Endodermal cell (in vitro differentiated cells): Measurements from ENCODE around the gene B4GALNT1. TPM values are rescaled to one million over a fixed set of nuclear protein-coding genes. Genes with fewer than 3 reads are reported as not detected.
"Not testable (repeated sequence)": the region's sequence is repeated elsewhere in the genome, so short reads cannot be mapped to it uniquely, and the experiment has no call there.

Source experiments
- DNase-seq: peaks from one replicate; pipeline ENCODE4 v3.0.0-alpha.2; 2017
- H3K27ac ChIP-seq: 2 replicates; pipeline ENCODE4 v1.5.1; 2013; ENCODE audit warnings: mild to moderate bottlenecking, low read depth, low read length, moderate library complexity
- H3K27me3 ChIP-seq: 2 replicates; pipeline ENCODE4 v1.6.1; 2013; ENCODE audit warnings: mild to moderate bottlenecking, low read length, moderate library complexity; ENCODE audit not compliant: insufficient read depth, control insufficient read depth, poor library complexity, severe bottlenecking
- H3K36me3 ChIP-seq: 2 replicates; pipeline ENCODE4 v1.7.0; 2013; ENCODE audit warnings: mild to moderate bottlenecking, low read length, moderate library complexity; ENCODE audit not compliant: control insufficient read depth, insufficient read depth
- H3K4me1 ChIP-seq: one replicate; pipeline ENCODE4 v1.7.0; 2013; ENCODE audit warnings: low read length; ENCODE audit not compliant: control insufficient read depth, insufficient read depth
- H3K4me3 ChIP-seq: 2 replicates; pipeline ENCODE4 v1.5.1; 2013; ENCODE audit warnings: mild to moderate bottlenecking, low read length, moderate library complexity
- H3K9ac ChIP-seq: 2 replicates; pipeline ENCODE4 v1.6.1; 2013; ENCODE audit warnings: mild to moderate bottlenecking, low read length, moderate library complexity; ENCODE audit not compliant: poor library complexity, severe bottlenecking; ENCODE audit errors: extremely low read depth
- H3K9me3 ChIP-seq: 2 replicates; pipeline ENCODE4 v1.6.1; 2013; ENCODE audit warnings: mild to moderate bottlenecking, low read length, moderate library complexity; ENCODE audit not compliant: control insufficient read depth
- H3K27ac Mint-ChIP-seq: 2 replicates; pipeline ENCODE4 v1.8.0; 2020; ENCODE audit warnings: mixed read lengths
- H3K27me3 Mint-ChIP-seq: 2 replicates; pipeline ENCODE4 v1.8.0; 2021; ENCODE audit warnings: mild to moderate bottlenecking, mixed read lengths; ENCODE audit not compliant: insufficient read depth
- H3K36me3 Mint-ChIP-seq: 2 replicates; pipeline ENCODE4 v1.8.0; 2020; ENCODE audit warnings: low read depth, mixed read lengths
- H3K4me1 Mint-ChIP-seq: 2 replicates; pipeline ENCODE4 v1.8.0; 2020; ENCODE audit warnings: mixed read lengths
- H3K4me3 Mint-ChIP-seq: 2 replicates; pipeline ENCODE4 v1.8.0; 2020; ENCODE audit warnings: mild to moderate bottlenecking, moderate library complexity, mixed read lengths
- H3K9me3 Mint-ChIP-seq: 2 replicates; pipeline ENCODE4 v1.8.0; 2020; ENCODE audit warnings: mild to moderate bottlenecking, mixed read lengths
- CTCF ChIP-seq: fragments of 200-600 bp; sonication (generic); conservative IDR thresholded peaks from 2 replicates; pipeline ENCODE4 v1.5.0; 2021; ENCODE audit warnings: antibody characterized with exemption, mild to moderate bottlenecking
- WGBS, 2 experiments: methylation state at CpG; one replicate each; pipeline versions ENCODE4 v1.1.5 to v1.1.7; 2013; ENCODE audit warnings: missing lambda C conversion rate in 2 of 2, mixed read lengths in 1 of 2; ENCODE audit not compliant: insufficient coverage in 1 of 2, insufficient read length in 1 of 2; 5-methylcytosine and 5-hydroxymethylcytosine counted together
- total RNA-seq, 2 donors: library from RNA; stranded (reverse); fragmentation: NEBNext Ultra II Directional in 1 of 2; extraction: Animal tissue kit (Norgen Biotek cat#: 25700) in 1 of 2; gene quantifications; 2 replicates in 1 of 2; 3 replicates in 1 of 2; pipeline ENCODE4 v1.2.1, GENCODE V29; 2021

Gene B4GALNT1
- total RNA-seq, 2 donors from 2014 or later, result 0.49 to 0.66 TPM

DNA sequence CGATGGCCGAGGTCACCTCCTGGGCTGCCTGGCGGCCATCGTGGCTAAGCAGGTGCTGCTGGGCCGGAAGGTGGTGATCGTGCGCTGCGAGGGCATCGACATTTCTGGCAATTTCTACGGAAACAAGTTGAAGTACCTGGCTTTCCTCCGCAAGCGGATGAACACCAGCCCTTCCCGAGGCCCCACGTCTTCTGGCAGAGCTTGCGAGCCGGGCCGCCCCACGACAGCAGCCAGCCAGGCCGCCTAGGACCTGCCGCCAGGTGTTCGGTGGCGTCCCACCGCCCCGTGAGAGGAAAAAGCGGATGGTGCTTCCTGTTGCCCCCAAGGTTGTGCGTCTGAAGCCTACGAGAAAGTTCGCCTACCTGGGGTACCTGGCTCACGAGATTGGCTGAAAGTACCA lies 41.7 kb upstream of the B4GALNT1 start:
- Histone ChIP-seq H3K27ac (no peak overlapping the region), H3K9me3 (no peaks in the 10 kb centered on the region), H3K36me3 (no peaks in the 10 kb centered on the region), H3K27me3 (peaks cover 12% of the 10 kb centered on the region), H3K4me1 (no peaks in the 10 kb centered on the region), H3K9ac (no peak overlapping the region), H3K4me3 (no peak overlapping the region)
- no peaks in the 10 kb centered on the region for H3K36me3 Mint-ChIP-seq
- H3K4me3 Mint-ChIP-seq, result no peak overlapping the region
- no peak for DNase-seq
- TF ChIP-seq CTCF, result no peak
- peaks cover 23% of the 10 kb centered on the region for H3K27me3 Mint-ChIP-seq
- WGBS, 2 experiments, result 93 to 95% methylated on average over 24 to 29 of the region's 29 CpGs
- H3K27ac Mint-ChIP-seq, result no peak overlapping the region
- H3K4me1 Mint-ChIP-seq, result no peaks in the 10 kb centered on the region
- peaks cover 22% of the 10 kb centered on the region for H3K9me3 Mint-ChIP-seq

- Mint-ChIP-seq H3K27ac (no peak overlapping the region), H3K9me3 (peaks cover 27% of the 10 kb centered on the region), H3K36me3 (no peaks in the 10 kb centered on the region), H3K27me3 (peaks cover 19% of the 10 kb centered on the region), H3K4me3 (no peak overlapping the region), H3K4me1 (no peaks in the 10 kb centered on the region)
- Histone ChIP-seq H3K9me3 (no peaks in the 10 kb centered on the region), H3K27me3 (no peaks in the 10 kb centered on the region), H3K4me1 (no peaks in the 10 kb centered on the region), H3K4me3 (no peak overlapping the region), H3K27ac (no peak overlapping the region), H3K9ac (no peak overlapping the region), H3K36me3 (no peaks in the 10 kb centered on the region)
- TF ChIP-seq CTCF, result no peak
- no peak for DNase-seq
- 69 to 84% methylated on average over 2 to 6 of the region's 6 CpGs for WGBS, 2 experiments
These were observed 39.8 kb upstream of the B4GALNT1 start for GRCh38 chr12:57672801-57673200.

DNA sequence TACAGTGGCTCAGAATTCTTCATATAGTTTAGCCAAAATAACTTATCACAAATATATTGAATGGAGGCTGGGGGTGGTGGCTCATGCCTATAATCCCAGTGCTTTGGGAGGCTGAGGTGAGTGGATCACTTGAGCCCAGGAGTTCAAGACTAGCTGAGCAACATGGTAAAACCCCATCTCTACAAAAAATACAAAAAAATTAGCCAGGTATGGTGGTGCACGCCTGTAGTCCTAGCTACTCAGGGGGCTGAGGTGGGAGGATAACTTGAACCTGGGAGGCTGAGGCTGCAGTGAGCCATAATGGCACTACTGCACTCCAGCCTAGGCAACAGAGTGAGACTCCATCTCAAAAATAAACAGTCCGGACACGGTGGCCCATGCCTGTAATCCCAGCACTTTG lies 38.8 kb upstream of the B4GALNT1 start:
- 92% methylated on average over 3 of the region's 3 CpGs for WGBS, 2 experiments
- not testable (repeated sequence) for H3K4me3 ChIP-seq, H3K4me1 Mint-ChIP-seq, H3K36me3 ChIP-seq, H3K36me3 Mint-ChIP-seq, H3K4me3 Mint-ChIP-seq, DNase-seq, H3K4me1 ChIP-seq, H3K9ac ChIP-seq, H3K27ac Mint-ChIP-seq, H3K9me3 ChIP-seq, H3K27ac ChIP-seq, H3K27me3 ChIP-seq
- peaks cover 34% of the 10 kb centered on the region for H3K9me3 Mint-ChIP-seq
- peaks cover 14% of the 10 kb centered on the region for H3K27me3 Mint-ChIP-seq

- not testable (repeated sequence) for H3K36me3 Mint-ChIP-seq, H3K4me3 Mint-ChIP-seq, H3K9me3 ChIP-seq, H3K27me3 ChIP-seq, H3K4me1 ChIP-seq, H3K4me3 ChIP-seq, H3K27me3 Mint-ChIP-seq, H3K36me3 ChIP-seq, DNase-seq, H3K27ac Mint-ChIP-seq, H3K9ac ChIP-seq, H3K27ac ChIP-seq, H3K4me1 Mint-ChIP-seq
- peaks cover 46% of the 10 kb centered on the region for H3K9me3 Mint-ChIP-seq
- WGBS, 2 experiments, result 71 to 92% methylated on average over 2 to 10 of the region's 10 CpGs
These were observed 36.7 kb upstream of the B4GALNT1 start for GRCh38 chr12:57669691-57670090.
